Subcutaneous abdominal adipose tissue (tissue), 5 donors: ENCODE data around the gene HIGD1B.

ENCODE experiments used
- H3K27ac ChIP-seq: one replicate; pipeline ENCODE4 v1.7.0; 2013; ENCODE audit warnings: low read depth, mild to moderate bottlenecking, inconsistent platforms, low read length, moderate library complexity
- H3K27me3 ChIP-seq, 5 donors: one replicate each; pipeline ENCODE4 v1.7.0; 2013; ENCODE audit warnings: low read length in 5 of 5, inconsistent platforms in 1 of 5; ENCODE audit not compliant: control insufficient read depth in 5 of 5, insufficient read depth in 4 of 5
- H3K36me3 ChIP-seq, 5 donors: one replicate each; pipeline ENCODE4 v1.7.0; 2013; ENCODE audit warnings: low read length in 5 of 5; ENCODE audit not compliant: control insufficient read depth in 5 of 5, insufficient read depth in 5 of 5
- H3K4me1 ChIP-seq, 5 donors: one replicate each; pipeline ENCODE4 v1.7.0; 2013; ENCODE audit warnings: low read length in 5 of 5, mild to moderate bottlenecking in 3 of 5, moderate library complexity in 1 of 5; ENCODE audit not compliant: control insufficient read depth in 5 of 5, insufficient read depth in 5 of 5
- H3K4me3 ChIP-seq, 5 donors: one replicate each; pipeline ENCODE4 v1.7.0; 2013; ENCODE audit warnings: low read length in 5 of 5, low read depth in 1 of 5
- H3K9ac ChIP-seq, 5 donors: one replicate each; pipeline ENCODE4 v1.7.0; 2013; ENCODE audit warnings: low read length in 5 of 5, mild to moderate bottlenecking in 4 of 5, moderate library complexity in 3 of 5
- H3K9me3 ChIP-seq, 5 donors: one replicate each; pipeline ENCODE4 v1.7.0; 2013; ENCODE audit warnings: low read length in 5 of 5; ENCODE audit not compliant: control insufficient read depth in 5 of 5
- donor health status: healthy.
- donor health status: healthy.
- donor health status: healthy.
- donor health status: healthy.
- donor health status: healthy.

Gene HIGD1B

DNA sequence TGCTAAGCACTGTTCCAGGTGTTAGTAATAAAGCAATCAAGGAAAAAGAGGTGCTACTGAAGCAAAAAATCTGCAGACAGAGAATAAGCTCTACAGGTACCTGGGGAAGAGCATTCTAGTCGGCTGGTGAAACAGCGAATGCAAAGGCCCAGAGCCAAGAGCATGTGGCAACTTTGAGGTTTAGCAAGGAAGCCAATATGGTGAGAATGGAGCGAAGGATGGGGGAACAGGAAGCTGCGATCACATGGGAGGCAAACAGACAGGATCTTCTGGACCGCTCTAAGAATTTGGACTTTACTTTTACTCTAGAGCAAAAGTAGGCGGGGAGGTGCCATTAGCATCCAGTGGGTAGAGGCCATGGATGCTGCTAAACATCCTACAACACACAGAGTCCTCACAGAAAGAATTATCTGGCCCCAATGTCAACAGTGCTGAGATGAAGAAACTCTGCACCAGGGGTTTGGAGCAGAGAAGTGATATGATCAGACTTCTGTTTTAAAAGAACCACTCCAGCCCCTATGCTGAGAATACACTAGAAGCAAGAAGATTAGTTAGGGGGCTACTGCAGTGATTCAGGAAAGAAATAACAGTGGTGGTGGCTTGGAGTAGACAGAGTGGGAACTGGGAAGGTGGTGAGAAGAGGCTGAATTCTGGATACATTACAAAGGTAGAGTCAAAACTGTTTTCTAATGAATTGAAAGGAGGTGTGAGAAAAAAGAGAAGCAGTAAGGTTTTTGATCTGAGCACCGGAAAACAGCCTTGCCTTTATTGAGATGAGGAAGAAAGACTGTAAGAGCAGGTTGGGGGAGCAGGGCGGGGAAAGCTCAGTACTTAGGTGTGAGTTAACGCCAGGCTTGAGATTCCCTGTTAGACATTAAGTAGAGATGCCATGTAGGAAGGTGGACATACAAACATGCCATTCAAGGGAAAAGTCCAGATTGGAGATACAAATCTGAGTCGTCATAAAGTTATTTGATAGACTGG is 40.6 kb downstream of the HIGD1B start:
- Histone ChIP-seq H3K36me3 (peaks cover 17 to 67% (median 49%) of the 10 kb centered on the region in 5 donors), H3K9ac (no peak overlapping the region), H3K27me3 (no peaks in the 10 kb centered on the region), H3K27ac (no peak overlapping the region), H3K4me3 (no peak overlapping the region), H3K4me1 (peaks cover 0 to 11% (median 3%) of the 10 kb centered on the region in 5 donors), H3K9me3 (no peaks in the 10 kb centered on the region)

GRCh38 chr17:44889003-44889402 is 41.3 kb downstream of the HIGD1B start:
- Histone ChIP-seq H3K27ac (no peak overlapping the region), H3K36me3 (peaks cover 16 to 66% (median 49%) of the 10 kb centered on the region in 5 donors), H3K4me1 (peaks cover 0 to 11% (median 3%) of the 10 kb centered on the region in 5 donors), H3K4me3 (no peak overlapping the region), H3K9me3 (no peaks in the 10 kb centered on the region), H3K27me3 (no peaks in the 10 kb centered on the region), H3K9ac (peak overlapping the region in 1 of 5 donors; percentile 32)

GRCh38 chr17:44892250-44892649 is 44.6 kb downstream of the HIGD1B start:
- peaks cover 0 to 11% (median 3%) of the 10 kb centered on the region in 5 donors for H3K4me1 ChIP-seq
- peaks cover 11 to 53% (median 26%) of the 10 kb centered on the region in 5 donors for H3K36me3 ChIP-seq
- H3K27me3 ChIP-seq, result no peaks in the 10 kb centered on the region
- H3K27ac ChIP-seq, result no peak overlapping the region
- no peaks in the 10 kb centered on the region for H3K9me3 ChIP-seq
- no peak overlapping the region for H3K9ac ChIP-seq
- H3K4me3 ChIP-seq, result no peak overlapping the region

GRCh38 chr17:44894642-44895041 is 47.0 kb downstream of the HIGD1B start:
- Histone ChIP-seq H3K27me3 (no peaks in the 10 kb centered on the region), H3K4me3 (no peak overlapping the region), H3K36me3 (peaks cover 11 to 39% (median 24%) of the 10 kb centered on the region in 5 donors), H3K27ac (no peak overlapping the region), H3K4me1 (peaks cover 4 to 17% (median 15%) of the 10 kb centered on the region in 5 donors), H3K9me3 (no peaks in the 10 kb centered on the region), H3K9ac (no peak overlapping the region)

DNA sequence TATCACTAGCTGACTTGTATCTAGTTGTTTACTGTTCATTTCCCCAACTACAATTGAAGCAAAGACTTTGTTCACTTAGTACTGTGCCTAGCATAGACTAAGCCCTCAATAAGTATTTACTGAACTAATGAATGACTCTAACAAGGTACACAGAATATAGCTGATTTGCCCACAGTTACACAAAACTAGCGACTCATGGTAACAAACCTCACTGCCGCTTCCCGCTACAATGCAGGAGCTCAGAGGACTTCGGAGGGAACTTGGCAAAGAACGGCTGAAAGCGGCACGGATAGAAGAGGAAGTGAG is 51.0 kb downstream of the HIGD1B start:
- no peaks in the 10 kb centered on the region for H3K9me3 ChIP-seq
- H3K27me3 ChIP-seq, result no peaks in the 10 kb centered on the region
- H3K27ac ChIP-seq, result peak overlapping the region; percentile 92
- H3K36me3 ChIP-seq, result peaks cover 5 to 14% (median 12%) of the 10 kb centered on the region in 5 donors
- H3K4me1 ChIP-seq, result peaks cover 10 to 51% (median 34%) of the 10 kb centered on the region in 5 donors
- peak overlapping the region; percentile 84 to 99 (median 87) for H3K4me3 ChIP-seq
- peak overlapping the region; percentile 83 to 98 (median 94) for H3K9ac ChIP-seq

DNA sequence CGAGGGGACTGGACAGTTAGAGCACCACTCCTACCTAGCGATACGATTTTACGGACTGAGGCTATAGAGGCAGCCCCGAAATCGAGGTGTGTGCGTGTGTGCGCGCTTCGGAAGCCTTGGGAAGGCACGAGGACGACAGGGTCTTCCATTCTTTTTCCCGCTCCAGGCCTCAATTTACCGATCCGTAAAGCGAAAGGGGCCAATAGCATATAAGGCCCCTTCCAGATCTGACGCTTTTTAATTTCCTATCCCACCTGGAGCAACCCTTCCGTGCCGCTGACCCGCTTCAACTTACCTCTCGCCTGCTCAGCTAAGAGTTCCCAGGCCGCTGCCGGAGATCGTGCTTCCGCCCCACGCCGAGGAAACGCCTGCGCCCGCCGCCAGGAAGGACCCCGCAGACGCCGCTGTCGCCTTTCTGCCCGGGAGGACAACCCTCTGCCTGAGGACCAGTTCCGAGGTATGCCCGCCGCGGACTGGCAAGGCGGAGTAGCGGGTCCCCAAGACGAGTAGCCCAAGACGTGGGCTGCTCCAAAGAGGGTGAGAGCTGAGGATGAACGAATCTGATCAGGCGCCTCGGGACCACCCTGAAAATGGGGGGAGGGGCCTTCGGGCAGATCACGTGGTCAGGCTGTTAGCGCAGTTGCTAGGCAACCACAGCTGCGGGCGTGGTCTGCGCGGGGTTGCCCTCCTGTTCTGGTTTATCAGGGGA is 51.5 kb downstream of the HIGD1B start, which contains the start of gene EFTUD2:
TSS of gene EFTUD2 (minus strand) at position 372 of the 709 bp plus-strand sequence. CDS start 4,924 bp downstream, outside the sequence.
- Histone ChIP-seq H3K9me3 (no peaks in the 10 kb centered on the region), H3K36me3 (peaks cover 2 to 10% (median 7%) of the 10 kb centered on the region in 5 donors), H3K4me3 (peak within 1 kb of the TSS; percentile 84 to 99 (median 87)), H3K9ac (peak within 1 kb of the TSS; percentile 83 to 98 (median 94)), H3K27ac (peak within 1 kb of the TSS; percentile 92), H3K4me1 (peaks cover 11 to 56% (median 39%) of the 10 kb centered on the region in 5 donors), H3K27me3 (no peaks in the 10 kb centered on the region)
